CD4-positive, alpha-beta T cell treated with Interleukin-4 for 4 hours (primary cell): ENCODE data around the gene AP5M1.
"Not testable (repeated sequence)": the region's sequence is repeated elsewhere in the genome, so short reads cannot be mapped to it uniquely, and the experiment has no call there.

Experiments
- DNase-seq: peaks from one replicate; pipeline ENCODE4 v3.0.0-alpha.2; 2020

Gene AP5M1

GRCh38 chr14:57268161-57269069, at the start of gene AP5M1, which contains the start of gene EXOC5:
TSS of gene AP5M1 (plus strand) at chr14:57268971. CDS start at chr14:57269315, 344 bp downstream.
TSS of gene EXOC5 (minus strand) at chr14:57268905. CDS start at chr14:57268648, 257 bp downstream.
- peak; percentile 96 for DNase-seq

- no peak for DNase-seq
These were observed 46.8 kb upstream of the AP5M1 start for GRCh38 chr14:57221931-57222330.

- DNase-seq: no peak
These were observed 41.7 kb upstream of the AP5M1 start for GRCh38 chr14:57227083-57227482.

GRCh38 chr14:57228320-57228719, 40.5 kb upstream of the AP5M1 start:
- not testable (repeated sequence) for DNase-seq

- no peak for DNase-seq
These were observed 36.8 kb upstream of the AP5M1 start for GRCh38 chr14:57232006-57232405.

- not testable (repeated sequence) for DNase-seq
These were observed 28.7 kb upstream of the AP5M1 start for GRCh38 chr14:57240115-57240514.

- DNase-seq: no peak
These were observed 25.5 kb upstream of the AP5M1 start for GRCh38 chr14:57243320-57243719.

- no peak for DNase-seq
These were observed 24.7 kb upstream of the AP5M1 start for GRCh38 chr14:57244106-57244505.

GRCh38 chr14:57245941-57246340, 22.8 kb upstream of the AP5M1 start:
- DNase-seq: no peak

GRCh38 chr14:57246933-57247657, 21.7 kb upstream of the AP5M1 start:
- no peak for DNase-seq

- DNase-seq: no peak
These were observed 13.9 kb upstream of the AP5M1 start for GRCh38 chr14:57254884-57255283.

- DNase-seq: not testable (repeated sequence)
These were observed 10.6 kb upstream of the AP5M1 start for GRCh38 chr14:57258221-57258620.

GRCh38 chr14:57259672-57260071, 9.1 kb upstream of the AP5M1 start:
- no peak for DNase-seq

GRCh38 chr14:57261604-57262003, 7.2 kb upstream of the AP5M1 start:
- no peak for DNase-seq

GRCh38 chr14:57262117-57262516, 6.7 kb upstream of the AP5M1 start:
- no peak for DNase-seq

- no peak for DNase-seq
These were observed 2.7 kb upstream of the AP5M1 start for GRCh38 chr14:57266065-57266464.

GRCh38 chr14:57273236-57273635, 4.5 kb downstream of the AP5M1 start:
- no peak for DNase-seq

- DNase-seq: no peak
These were observed 5.8 kb downstream of the AP5M1 start for GRCh38 chr14:57274551-57274950.

GRCh38 chr14:57275023-57275664, 6.4 kb downstream of the AP5M1 start:
- DNase-seq: no peak

GRCh38 chr14:57277062-57277461, 8.3 kb downstream of the AP5M1 start:
- no peak for DNase-seq

GRCh38 chr14:57287745-57288144, 19.0 kb downstream of the AP5M1 start:
- DNase-seq: no peak

GRCh38 chr14:57290751-57291150, 22.0 kb downstream of the AP5M1 start:
- DNase-seq: no peak
